Renal cortical epithelial cell (primary cell): ENCODE measurements around the gene DTNBP1. TPM values are rescaled to one million over a fixed set of nuclear protein-coding genes. Genes with fewer than 3 reads are reported as not detected.
"Not testable (repeated sequence)": the region's sequence is repeated elsewhere in the genome, so short reads cannot be mapped to it uniquely, and the experiment has no call there.

Experiments used
- DNase-seq: peaks from one replicate; pipeline ENCODE4 v3.0.0-alpha.2; 2011; ENCODE audit warnings: low read depth
- total RNA-seq: library from RNA; depleted of rRNA; stranded (reverse); fragments of >200 nt; gene quantifications from 2 replicates; pipeline ENCODE4 v1.2.3, GENCODE V29; 2014

The DTNBP1 gene
- total RNA-seq, 1 donor from 2014 or later: 15.1 TPM

- DNase-seq: no peak
Observed at GRCh38 chr6:15668918-15669317, 6.1 kb upstream of the DTNBP1 start.

GRCh38 chr6:15666896-15667295 is 4.1 kb upstream of the DTNBP1 start:
- DNase-seq: not testable (repeated sequence)

GRCh38 chr6:15665237-15665636 is 2.4 kb upstream of the DTNBP1 start:
- DNase-seq: no peak

DNA sequence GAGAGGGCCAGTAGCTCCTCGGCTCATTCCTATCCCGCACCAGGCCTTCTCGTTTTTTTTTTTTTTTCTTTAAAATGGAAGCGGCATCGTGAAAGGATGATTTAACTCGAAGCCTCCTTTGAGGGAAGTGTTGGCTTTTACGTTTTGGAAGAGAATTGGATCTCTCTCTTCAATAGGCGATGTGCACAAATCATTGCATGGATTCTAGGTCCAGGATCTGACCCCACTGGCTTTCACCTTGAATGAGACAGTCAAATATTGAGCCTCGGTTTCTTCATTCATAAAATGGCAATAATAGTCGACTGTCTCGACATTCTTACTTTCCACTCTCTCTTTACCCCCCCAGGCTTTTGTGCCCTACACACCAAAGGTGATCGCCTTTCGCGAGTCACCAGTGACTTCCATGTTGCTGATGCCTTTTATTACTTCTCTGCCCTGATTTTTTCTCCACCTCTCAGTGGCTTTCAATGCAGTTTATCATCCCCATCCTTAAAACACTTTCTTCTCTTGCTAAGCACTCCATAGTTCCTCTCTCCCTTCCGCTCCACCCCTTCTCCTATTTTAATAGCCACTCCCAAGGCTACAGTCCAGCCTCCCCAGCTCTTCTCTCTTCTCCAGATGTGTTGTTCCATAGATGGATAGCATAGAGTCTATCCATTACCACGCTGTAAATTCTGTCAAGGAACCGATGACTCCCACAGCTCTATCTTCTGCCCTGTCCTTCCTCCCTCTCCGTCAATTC is 473 bp upstream of the DTNBP1 start:
- DNase-seq: no peak

DNA sequence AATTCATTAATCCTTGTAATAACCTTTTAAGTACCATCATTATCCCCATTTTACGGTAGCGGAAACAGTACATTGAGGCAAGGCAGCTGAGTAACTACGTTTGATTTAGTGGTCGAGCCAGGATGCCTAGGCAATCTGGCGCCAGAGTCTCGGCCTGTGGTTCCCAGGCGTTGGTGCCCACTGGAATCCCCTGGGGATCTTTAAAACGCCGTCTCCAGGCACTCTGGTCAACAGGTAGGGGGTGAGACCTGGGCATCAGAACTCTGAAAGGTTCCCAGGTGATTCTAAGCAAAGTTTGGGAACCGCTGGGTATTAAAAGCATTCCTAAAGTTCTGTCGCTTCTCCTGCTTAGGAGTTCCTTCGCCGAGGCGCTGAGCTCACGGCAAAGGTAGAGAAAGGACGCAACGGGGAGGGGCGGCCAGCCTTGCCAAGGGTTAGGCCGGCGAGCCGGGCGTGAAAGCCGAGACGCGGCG is 939 bp downstream of the DTNBP1 start:
- DNase-seq: peak; percentile 15

DNA sequence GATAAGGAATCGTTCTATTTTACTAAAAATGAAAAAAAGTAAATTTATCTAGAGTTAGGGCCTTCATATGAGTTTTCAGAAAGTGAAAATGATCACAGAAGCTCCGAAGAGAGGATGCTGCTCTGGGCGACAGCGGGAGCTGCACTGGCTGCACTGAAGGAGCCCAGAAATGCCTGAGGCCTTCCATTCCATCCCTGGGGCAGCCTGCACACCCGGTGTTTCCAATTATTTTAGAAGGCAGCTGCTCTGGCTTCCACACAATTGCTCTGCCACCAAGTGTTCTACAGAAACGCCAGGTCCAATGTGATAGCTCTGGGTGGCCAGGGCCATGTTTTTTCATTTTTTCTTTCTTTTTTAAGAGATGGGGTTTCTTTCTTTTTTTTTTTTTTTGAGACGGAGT is 3.6 kb downstream of the DTNBP1 start:
- DNase-seq: no peak

GRCh38 chr6:15658181-15658744 is 4.6 kb downstream of the DTNBP1 start:
- no peak for DNase-seq

- DNase-seq: no peak
Observed at GRCh38 chr6:15657290-15657689, 5.5 kb downstream of the DTNBP1 start.

- DNase-seq: no peak
Observed at GRCh38 chr6:15656145-15656544, 6.7 kb downstream of the DTNBP1 start.

DNA sequence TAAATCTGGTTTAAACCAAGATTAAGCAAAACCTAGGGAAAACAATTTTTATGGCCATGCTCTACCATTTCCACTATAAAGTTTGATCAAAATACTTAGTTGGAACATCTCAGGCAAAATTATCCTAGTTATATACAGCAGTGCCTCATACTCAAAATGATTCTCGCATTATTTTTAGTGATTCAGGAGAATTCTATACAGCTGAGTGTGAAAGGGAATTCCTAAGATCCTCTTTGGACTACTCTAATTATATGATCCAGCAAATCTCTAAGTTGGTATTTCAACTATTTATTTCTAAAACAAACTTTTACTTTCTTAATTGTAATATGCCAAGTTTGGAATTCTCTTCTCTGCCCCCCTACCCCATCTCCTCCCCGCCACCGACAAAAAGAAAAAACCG is 8.6 kb downstream of the DTNBP1 start:
- no peak for DNase-seq

GRCh38 chr6:15653581-15653980 is 9.2 kb downstream of the DTNBP1 start:
- DNase-seq: no peak

DNA sequence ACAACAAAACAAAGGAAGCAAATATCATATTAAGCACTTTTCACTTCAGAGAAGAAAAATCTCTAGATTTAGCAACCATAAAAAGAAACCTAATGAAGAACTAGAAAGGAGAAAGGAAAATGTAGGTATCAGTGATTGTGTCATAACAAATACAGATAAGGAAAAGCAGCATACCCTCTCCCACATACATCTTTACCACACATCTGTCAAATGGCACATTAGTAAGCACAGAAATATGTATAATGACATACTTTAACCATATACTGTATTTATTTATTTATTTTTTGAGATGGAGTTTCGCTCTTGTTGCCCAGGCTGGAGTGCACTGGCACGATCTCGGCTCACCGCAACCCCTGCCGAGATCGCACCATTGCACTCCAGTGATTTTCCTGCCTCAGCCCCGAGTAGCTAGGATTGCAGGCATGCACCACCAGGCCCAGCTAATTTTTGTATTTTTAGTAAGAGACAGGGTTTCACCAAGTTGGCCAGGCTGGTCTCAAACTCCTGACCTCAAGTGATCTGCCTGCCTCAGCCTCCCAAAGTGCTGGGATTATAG is 12.7 kb downstream of the DTNBP1 start:
- DNase-seq: not testable (repeated sequence)

GRCh38 chr6:15644904-15645303 is 17.9 kb downstream of the DTNBP1 start:
- DNase-seq: no peak

DNA sequence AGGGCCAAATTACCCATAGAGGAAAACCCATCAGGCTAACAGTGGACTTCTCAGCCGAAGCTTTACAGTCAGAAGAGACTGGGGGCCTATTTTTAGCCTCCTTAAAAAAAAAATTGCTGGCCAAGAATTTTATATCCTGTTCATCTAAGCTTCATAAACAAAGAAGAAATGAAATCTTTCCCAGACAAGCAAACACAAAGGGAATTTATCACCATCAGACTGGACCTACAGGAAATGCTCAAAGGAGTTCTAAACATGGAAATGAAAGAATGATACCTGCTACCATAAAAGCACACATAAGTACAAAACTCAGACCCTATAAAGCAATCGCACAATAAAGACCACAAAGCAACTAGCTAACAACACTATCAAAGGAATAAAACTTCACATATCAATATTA is 19.3 kb downstream of the DTNBP1 start:
- DNase-seq: no peak

DNA sequence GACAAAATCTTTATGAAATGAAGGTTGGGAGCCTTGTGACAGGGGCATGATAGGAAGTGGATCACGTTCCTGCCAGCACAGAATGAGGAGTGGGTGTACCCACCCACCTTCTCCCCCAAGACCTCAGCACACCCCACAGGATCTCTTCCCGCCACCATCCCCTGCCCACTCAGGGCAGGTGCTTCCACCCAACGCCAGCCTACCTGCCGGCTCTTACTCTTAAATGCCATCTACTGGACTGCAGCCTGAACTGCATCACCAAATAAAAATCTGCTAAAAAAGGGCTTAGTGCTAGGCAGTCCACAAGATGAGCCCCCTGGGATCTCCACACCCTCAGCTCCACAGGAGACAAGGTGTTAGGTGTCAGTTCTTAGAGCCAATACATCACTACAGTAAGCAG is 20.6 kb downstream of the DTNBP1 start:
- no peak for DNase-seq

DNA sequence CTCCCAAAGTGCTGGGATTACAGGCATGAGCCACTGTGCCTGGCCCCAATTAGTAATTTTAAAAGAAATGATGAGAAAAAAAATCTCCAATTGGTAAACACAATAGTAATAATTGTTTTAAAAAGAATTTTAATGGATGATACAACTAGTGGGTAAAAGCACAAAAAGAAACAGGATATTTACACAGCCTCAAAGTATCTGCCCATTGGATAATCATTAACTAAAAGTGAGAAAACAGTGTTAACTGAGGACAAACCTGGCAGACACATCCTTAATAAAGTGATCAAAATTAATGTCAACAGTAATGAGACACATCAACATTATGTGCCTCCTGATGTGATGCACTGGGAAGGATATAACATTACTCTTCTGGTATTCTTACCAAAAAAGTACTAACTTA is 24.5 kb downstream of the DTNBP1 start:
- no peak for DNase-seq

DNA sequence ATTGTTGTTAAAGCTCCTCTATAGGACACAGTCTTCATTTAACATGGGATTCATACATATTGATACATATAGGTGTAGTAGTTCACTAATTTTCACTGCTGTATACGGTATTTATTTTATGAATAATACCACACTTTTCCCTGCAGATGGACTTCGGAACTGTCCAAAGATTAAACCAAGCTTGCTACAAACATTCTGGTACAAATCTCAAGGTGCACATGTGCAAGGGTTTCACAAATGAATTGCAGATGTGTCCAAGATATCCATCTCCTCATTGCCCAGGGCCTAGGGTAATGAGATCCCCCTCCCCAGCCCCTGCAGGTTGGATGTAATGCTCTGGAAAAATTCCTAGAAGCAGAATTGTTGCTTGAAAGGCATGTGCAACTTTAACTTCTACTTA is 31.4 kb downstream of the DTNBP1 start:
- DNase-seq: no peak

DNA sequence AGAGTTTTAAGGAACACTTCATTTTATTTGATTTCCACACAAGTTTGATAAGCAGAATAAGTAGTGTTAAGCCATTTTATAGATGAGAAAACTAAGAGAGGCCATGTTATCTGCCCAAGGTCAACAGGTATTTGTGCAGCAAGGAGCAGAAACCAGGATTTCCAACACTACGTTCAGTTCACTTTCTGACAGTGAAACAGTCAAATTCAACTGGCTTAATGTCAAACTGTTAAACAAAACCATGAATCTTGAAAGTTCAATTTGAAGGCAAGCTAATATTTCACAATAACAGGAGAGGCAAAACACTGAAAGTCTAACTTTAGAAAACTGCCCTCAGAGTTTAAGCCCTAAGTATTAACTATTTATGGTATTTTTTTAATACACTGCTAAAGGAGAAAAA is 32.6 kb downstream of the DTNBP1 start:
- peak; percentile 8 for DNase-seq

DNA sequence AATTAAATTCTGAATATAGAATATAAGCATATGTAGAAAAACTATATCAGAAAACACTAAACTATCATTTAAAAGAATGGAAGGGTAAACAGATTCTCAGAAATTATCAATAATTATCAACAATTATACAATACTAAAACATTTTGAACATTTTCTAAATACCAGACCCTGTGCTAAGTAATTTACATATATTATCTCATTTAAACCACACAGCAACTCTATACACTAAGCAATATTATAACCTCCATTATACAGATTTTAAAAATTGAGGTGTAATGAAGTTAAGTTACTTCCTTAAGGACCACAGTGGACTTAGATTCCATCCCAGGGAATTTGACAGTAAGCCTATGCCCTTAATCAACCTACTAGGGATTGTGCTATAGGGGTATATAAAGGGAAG is 33.3 kb downstream of the DTNBP1 start:
- DNase-seq: no peak

GRCh38 chr6:15628499-15629131 is 34.2 kb downstream of the DTNBP1 start:
- peak; percentile 69 for DNase-seq

DNA sequence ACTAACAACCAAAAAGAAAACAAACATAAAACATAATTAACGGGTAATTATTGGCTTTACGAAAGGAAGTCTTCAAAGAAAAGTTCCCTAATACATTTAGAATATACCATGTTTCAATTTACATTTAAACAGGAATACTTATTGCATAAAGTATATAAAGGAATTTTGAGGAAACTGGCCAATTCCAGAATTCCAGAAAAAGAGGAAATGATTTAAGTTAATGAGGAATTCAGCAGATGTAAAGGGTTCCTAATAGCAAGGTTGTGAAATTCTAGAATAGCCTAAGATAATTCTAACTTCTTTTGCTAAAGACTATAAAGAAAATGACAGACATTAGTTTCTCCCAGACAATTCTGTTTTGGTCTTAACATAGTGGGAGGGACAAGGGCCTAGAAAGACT is 35.0 kb downstream of the DTNBP1 start:
- DNase-seq: no peak

GRCh38 chr6:15626878-15627674 is 35.8 kb downstream of the DTNBP1 start:
- peak; percentile 13 for DNase-seq
